Tibial nerve (tissue), 4 donors: ENCODE results near the gene SHISA8.

Experiments used
- EP300 ChIP-seq, 2 donors: sonication (generic); formaldehyde crosslinking; IDR thresholded peaks; one replicate each; pipeline ENCODE4 v1.6.1; 2017; ENCODE audit warnings: antibody characterized with exemption in 2 of 2, mild to moderate bottlenecking in 1 of 2
- TF ChIP-seq, protein P1 (sequence below), 5 experiments: fragments of 200-600 bp in 3 of 5; fragments of 450-650 bp in 2 of 5; sonication (generic) in 3 of 5; IDR thresholded peaks; one replicate each; pipeline ENCODE4 v1.5.1; 2016 to 2019; ENCODE audit warnings: antibody characterized with exemption in 5 of 5, mild to moderate bottlenecking in 3 of 5, moderate library complexity in 2 of 5

DNA sequence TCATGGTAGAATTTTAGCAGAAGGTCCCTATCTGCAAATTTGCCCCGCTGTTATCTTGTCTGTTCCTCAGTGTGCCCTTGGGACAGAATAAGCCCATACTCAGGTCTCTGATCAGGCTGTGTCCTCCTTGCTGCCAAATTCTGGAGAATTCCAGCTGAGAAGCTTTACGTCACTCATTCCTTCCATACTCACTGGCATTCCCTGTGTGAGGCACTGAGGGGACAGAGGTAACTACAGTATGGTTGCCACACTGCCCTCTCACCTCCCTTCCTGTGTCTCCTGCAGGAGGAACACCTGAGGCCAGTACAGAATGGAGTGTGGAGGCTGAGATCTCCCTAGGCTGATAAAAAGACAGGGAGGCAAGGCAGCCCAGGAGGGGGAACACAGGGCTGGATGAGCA is 31.5 kb downstream of the SHISA8 start:
- TF ChIP-seq, protein P1, sequence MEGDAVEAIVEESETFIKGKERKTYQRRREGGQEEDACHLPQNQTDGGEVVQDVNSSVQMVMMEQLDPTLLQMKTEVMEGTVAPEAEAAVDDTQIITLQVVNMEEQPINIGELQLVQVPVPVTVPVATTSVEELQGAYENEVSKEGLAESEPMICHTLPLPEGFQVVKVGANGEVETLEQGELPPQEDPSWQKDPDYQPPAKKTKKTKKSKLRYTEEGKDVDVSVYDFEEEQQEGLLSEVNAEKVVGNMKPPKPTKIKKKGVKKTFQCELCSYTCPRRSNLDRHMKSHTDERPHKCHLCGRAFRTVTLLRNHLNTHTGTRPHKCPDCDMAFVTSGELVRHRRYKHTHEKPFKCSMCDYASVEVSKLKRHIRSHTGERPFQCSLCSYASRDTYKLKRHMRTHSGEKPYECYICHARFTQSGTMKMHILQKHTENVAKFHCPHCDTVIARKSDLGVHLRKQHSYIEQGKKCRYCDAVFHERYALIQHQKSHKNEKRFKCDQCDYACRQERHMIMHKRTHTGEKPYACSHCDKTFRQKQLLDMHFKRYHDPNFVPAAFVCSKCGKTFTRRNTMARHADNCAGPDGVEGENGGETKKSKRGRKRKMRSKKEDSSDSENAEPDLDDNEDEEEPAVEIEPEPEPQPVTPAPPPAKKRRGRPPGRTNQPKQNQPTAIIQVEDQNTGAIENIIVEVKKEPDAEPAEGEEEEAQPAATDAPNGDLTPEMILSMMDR (IDR thresholded peaks at IDR 0.05), result no peak
- no peak for TF ChIP-seq EP300 (IDR thresholded peaks at IDR 0.05)
